ENCODE data around the gene UQCC2.

The UQCC2 gene

DNA sequence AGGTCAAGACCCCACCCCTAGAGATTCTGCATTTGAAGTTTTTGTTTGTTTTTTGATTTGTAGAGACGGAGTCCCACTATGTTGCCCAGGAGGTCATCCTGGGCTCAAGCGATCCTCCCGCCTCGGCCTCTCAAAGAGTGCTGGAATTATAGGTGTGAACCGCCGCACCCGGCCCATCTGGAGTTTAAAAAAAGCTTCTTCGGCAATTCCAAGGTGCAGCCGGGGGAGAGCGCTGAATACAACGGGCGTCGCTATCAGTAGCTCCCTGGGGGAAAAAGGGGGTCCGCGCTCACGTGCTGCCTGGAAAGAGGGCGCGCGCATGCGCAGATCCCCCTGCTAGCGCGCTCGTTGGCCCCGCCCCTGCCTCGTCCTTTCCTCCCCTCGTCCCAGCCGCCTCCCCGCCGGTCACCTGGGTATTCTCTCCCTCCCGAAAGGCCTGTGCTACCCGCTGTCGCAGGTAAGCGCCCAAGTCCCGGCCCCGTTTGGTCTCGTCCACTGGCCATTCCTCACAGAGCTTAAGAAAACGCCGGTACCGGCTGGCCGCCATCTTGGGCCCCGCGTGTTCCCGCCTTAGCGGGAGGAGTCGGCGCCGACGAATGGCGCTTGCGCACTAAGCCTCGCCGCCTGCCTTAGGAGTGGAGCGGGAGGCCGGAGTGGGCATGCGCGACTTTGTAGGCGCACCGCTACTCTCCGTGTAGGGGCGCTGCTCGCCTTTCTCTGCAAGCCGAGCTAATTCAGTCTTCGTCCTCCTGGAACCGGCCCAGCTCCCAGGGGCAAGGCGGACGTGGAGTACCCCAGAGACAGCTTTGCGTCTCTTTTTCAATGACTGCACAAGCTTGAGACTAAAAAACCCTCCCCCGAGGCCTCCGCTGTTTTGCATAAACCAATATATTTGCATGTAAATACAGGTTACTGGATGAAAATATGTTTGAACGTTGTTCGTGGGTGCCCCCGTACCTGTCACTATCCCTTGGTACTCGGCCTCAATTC is at the start of gene UQCC2:
Gene UQCC2 (minus strand): TSS at position 561 of the 990 bp plus-strand sequence. CDS start 14 bp downstream, at position 547.
- TF ChIP-seq GATA1 (IDR thresholded peaks at IDR 0.05; ENCODE audit: low read depth, low read length), result no peak
- peak; percentile 95 for TF ChIP-seq POLR2A (IDR thresholded peaks at IDR 0.05; ENCODE audit: low read length)
- peak; percentile 97 to 99 for DNase-seq

GRCh38 chr6:33759887-33760629 is 48.6 kb upstream of the UQCC2 start:
- no peak for DNase-seq
- no peak for TF ChIP-seq GATA1 (IDR thresholded peaks at IDR 0.05; ENCODE audit: low read depth, low read length)
- TF ChIP-seq POLR2A (IDR thresholded peaks at IDR 0.05; ENCODE audit: low read length), result no peak

- TF ChIP-seq GATA1 (IDR thresholded peaks at IDR 0.05; ENCODE audit: low read depth, low read length), result no peak
- TF ChIP-seq POLR2A (IDR thresholded peaks at IDR 0.05; ENCODE audit: low read length), result no peak
- no peak for DNase-seq
Measured at GRCh38 chr6:33758815-33759216, 47.3 kb upstream of the UQCC2 start.

GRCh38 chr6:33757906-33758305 is 46.4 kb upstream of the UQCC2 start:
- TF ChIP-seq GATA1 (IDR thresholded peaks at IDR 0.05; ENCODE audit: low read depth, low read length) (no peak), POLR2A (IDR thresholded peaks at IDR 0.05; ENCODE audit: low read length) (no peak)
- DNase-seq, result no peak

DNA sequence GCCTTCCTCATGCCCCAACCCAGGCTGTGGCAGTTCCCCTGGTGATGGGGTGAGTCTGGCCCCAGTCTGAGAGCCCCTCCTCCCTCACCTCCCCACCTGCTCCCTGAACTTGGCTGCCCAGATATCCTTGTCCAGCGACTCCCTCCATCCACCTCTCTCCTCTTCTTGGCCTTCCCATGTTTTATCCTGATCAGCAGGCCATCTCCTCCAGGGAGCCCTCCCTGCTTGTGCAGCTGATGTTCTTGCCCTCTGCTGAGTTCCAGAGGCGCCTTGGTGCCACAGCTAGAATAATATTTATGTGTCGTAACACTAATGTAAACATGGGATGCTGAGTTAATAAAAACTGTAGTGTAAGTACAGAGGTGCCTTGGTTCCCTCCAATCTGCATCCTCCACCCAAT is 45.6 kb upstream of the UQCC2 start:
- DNase-seq, result no peak
- TF ChIP-seq GATA1 (IDR thresholded peaks at IDR 0.05; ENCODE audit: low read depth, low read length) (no peak), POLR2A (IDR thresholded peaks at IDR 0.05; ENCODE audit: low read length) (no peak)

DNA sequence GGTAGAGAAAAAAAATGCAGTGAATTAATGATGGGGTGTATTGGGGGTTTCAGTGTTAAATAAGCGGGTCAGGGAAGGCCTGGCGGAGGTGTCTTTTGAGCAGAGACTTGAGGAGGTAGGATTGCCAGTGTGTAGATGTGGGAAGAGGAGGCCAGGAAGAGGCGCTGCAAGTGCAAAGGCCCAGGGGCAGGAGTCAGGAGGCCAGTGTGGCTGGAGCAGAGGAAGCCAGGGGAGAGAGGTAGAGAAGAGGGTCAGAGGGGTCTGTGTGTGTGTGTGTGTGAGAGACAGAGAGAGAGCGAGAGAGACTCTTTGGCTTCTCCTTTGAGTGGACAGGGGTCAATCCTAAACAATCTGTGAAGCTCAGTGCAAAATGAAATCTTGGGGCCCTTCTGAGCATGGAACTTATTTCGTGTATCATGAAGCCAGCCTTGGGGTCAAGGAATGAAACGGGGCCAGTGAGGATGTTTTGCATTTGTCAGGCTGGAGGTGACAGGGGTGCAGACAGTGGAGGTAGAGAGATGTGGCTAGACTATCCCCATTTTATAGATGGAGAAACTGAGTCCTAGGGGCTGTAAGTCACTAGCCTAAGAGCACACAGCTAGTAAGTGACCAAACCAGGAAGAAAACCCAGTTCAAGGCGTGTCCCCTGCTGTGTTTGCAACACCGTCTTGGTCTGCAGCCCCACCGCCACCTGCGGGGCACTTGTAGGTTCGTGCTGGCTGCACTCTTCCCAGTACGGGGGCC is 44.9 kb upstream of the UQCC2 start:
- TF ChIP-seq POLR2A (IDR thresholded peaks at IDR 0.05; ENCODE audit: low read length), result no peak
- no peak for TF ChIP-seq GATA1 (IDR thresholded peaks at IDR 0.05; ENCODE audit: low read depth, low read length)
- no peak for DNase-seq

- no peak for TF ChIP-seq POLR2A (IDR thresholded peaks at IDR 0.05; ENCODE audit: low read length)
- no peak for TF ChIP-seq GATA1 (IDR thresholded peaks at IDR 0.05; ENCODE audit: low read depth, low read length)
- DNase-seq, result no peak
Measured at GRCh38 chr6:33755070-33755869, 43.8 kb upstream of the UQCC2 start.

DNA sequence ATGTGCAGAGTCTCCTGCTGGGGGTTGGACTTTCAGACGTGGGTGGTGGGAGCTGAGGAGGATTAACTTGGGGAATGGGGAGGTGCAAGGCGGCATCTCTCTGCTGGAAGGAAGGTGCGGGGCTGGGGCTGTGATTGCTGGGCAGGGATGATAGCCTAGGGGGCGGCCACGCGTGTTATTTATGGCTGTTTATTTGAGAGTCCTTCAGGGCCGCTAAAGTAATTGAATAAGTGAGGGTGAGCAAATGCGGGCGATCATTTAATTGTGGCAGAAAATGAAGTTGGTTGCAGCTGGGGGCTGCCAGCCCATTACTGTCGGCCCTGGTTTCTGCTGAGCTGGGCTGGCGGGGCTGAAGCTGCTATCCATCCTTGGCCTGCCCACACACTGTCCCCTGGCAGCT is 42.7 kb upstream of the UQCC2 start:
- TF ChIP-seq POLR2A (IDR thresholded peaks at IDR 0.05; ENCODE audit: low read length), result no peak
- TF ChIP-seq GATA1 (IDR thresholded peaks at IDR 0.05; ENCODE audit: low read depth, low read length), result no peak

DNA sequence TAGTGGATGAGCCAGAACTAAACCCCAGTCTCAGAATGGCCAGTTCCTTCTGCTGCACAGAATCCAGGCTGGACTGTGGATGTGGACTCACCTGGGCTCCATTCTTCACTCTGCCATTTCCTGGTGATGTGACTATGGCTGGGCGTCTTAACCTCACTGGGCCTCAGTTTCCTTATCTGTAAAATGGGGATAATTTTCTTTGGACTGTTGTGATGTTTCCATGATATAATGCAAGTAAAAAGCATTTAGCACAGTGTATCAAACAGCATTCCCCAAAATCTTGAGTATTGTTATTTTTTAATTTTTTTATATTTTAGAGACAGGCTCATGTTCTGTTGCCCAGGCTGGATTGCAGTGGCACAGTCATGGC is 41.1 kb upstream of the UQCC2 start:
- TF ChIP-seq GATA1 (IDR thresholded peaks at IDR 0.05; ENCODE audit: low read depth, low read length) (no peak), POLR2A (IDR thresholded peaks at IDR 0.05; ENCODE audit: low read length) (no peak)

More for the DNA sequence above, 42.7 kb upstream of the UQCC2 start:
- DNase-seq, result no peak

GRCh38 chr6:33751771-33752645 is 40.5 kb upstream of the UQCC2 start:
- DNase-seq, result no peak
- TF ChIP-seq GATA1 (IDR thresholded peaks at IDR 0.05; ENCODE audit: low read depth, low read length) (no peak), POLR2A (IDR thresholded peaks at IDR 0.05; ENCODE audit: low read length) (no peak)

More for the DNA sequence above, 41.1 kb upstream of the UQCC2 start:
- no peak for DNase-seq

GRCh38 chr6:33750244-33750991 is 38.9 kb upstream of the UQCC2 start:
- no peak for DNase-seq
- TF ChIP-seq GATA1 (IDR thresholded peaks at IDR 0.05; ENCODE audit: low read depth, low read length) (no peak), POLR2A (IDR thresholded peaks at IDR 0.05; ENCODE audit: low read length) (no peak)

All from erythroblast (primary cell).